Measurements from ENCODE around the gene TNFRSF19. TPM values are rescaled to one million over a fixed set of nuclear protein-coding genes. Genes with fewer than 3 reads are reported as not detected.

The TNFRSF19 gene
- total RNA-seq, 3 donors from 2014 or later = 5.3 to 9.1 (median 7.9) TPM

DNA sequence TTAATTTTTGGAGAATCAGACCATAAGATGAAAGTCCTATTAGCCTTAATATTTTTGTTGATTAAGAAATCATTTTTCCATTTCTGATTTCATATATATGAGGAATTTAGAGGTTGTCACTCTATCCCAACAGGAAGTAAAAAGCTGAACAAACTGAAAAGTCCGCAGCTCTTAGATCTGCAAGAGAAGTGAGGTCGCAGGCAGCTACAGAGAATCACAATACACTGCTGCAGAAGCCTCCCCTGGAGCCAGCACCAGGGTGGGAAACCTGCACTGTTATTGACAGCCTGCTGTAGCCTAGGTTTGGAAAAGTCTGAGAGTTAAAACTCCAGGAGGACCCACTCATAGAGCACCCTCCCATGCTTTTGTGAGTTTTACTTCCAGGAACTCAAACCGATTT, 29.9 kb downstream of the TNFRSF19 start:
- Histone ChIP-seq H3K27ac (no peak overlapping the region), H3K36me3 (no peaks in the 10 kb centered on the region), H3K4me3 (no peak overlapping the region), H3K27me3 (no peaks in the 10 kb centered on the region), H3K9me3 (no peaks in the 10 kb centered on the region), H3K4me1 (no peaks in the 10 kb centered on the region)
- intact Hi-C loops (cut with DNase I; ENCODE audit: low total_unique reads) = no loop called here
- no peak for TF ChIP-seq POLR2A (IDR thresholded peaks at IDR 0.05)
- no peak for TF ChIP-seq POLR2AphosphoS5 (IDR thresholded peaks at IDR 0.05)
- TF ChIP-seq, protein P1, sequence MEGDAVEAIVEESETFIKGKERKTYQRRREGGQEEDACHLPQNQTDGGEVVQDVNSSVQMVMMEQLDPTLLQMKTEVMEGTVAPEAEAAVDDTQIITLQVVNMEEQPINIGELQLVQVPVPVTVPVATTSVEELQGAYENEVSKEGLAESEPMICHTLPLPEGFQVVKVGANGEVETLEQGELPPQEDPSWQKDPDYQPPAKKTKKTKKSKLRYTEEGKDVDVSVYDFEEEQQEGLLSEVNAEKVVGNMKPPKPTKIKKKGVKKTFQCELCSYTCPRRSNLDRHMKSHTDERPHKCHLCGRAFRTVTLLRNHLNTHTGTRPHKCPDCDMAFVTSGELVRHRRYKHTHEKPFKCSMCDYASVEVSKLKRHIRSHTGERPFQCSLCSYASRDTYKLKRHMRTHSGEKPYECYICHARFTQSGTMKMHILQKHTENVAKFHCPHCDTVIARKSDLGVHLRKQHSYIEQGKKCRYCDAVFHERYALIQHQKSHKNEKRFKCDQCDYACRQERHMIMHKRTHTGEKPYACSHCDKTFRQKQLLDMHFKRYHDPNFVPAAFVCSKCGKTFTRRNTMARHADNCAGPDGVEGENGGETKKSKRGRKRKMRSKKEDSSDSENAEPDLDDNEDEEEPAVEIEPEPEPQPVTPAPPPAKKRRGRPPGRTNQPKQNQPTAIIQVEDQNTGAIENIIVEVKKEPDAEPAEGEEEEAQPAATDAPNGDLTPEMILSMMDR (IDR thresholded peaks at IDR 0.05) = no peak
- no peak for DNase-seq (ENCODE audit: low spot score in 2 of 2)

DNA sequence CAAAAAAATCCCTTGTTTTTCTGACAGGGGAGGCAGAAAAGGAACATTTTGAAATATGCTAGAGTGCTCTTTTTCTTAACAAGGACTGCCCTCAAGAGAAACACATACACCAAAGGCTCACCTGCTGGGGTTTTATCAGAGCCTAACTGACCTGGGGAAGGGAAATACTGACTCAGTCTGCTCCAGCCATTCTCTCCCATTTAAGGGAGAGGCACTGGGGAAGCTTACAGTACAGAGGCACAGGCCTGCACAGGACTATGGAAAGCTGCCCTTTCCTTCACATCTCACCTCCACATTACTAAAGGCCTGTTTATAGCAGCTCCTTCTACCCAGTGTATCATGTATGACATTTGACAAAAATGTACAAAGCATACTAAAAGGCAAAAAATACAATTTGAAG, 30.3 kb downstream of the TNFRSF19 start:
- Histone ChIP-seq H3K27ac (no peak overlapping the region), H3K4me3 (no peak overlapping the region), H3K4me1 (no peaks in the 10 kb centered on the region), H3K36me3 (no peaks in the 10 kb centered on the region), H3K27me3 (no peaks in the 10 kb centered on the region), H3K9me3 (no peaks in the 10 kb centered on the region)
- no peak for DNase-seq (ENCODE audit: low spot score in 2 of 2)
- intact Hi-C loops (cut with DNase I; ENCODE audit: low total_unique reads) = no loop called here
- TF ChIP-seq, protein P1 (IDR thresholded peaks at IDR 0.05) = no peak
- TF ChIP-seq POLR2A (IDR thresholded peaks at IDR 0.05) (no peak), POLR2AphosphoS5 (IDR thresholded peaks at IDR 0.05) (no peak)

DNA sequence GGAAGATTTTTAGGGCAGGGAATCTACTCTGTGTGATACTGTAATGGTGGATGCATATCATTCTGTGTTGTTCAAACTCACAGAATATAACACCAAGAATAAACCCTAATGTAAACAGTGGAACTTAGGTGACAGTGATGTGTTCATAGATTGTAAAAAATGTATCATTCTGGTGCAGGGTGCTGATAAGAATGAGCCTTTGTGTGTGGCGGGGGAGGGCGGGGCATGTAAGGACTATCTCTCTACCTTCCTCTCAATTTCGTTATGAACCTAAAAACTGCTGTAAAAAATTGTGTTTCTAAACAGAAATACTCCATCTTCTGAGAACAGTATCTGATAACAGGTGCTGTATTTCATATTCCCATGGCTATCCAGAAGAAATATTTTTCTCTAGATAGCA, 35.6 kb downstream of the TNFRSF19 start:
- H3K4me3 ChIP-seq = no peak overlapping the region
- H3K9me3 ChIP-seq = no peaks in the 10 kb centered on the region
- H3K27ac ChIP-seq = no peak overlapping the region
- intact Hi-C loops (cut with DNase I; ENCODE audit: low total_unique reads) = no loop called here
- no peaks in the 10 kb centered on the region for H3K4me1 ChIP-seq
- no peaks in the 10 kb centered on the region for H3K27me3 ChIP-seq
- TF ChIP-seq POLR2AphosphoS5 (IDR thresholded peaks at IDR 0.05) (no peak), POLR2A (IDR thresholded peaks at IDR 0.05) (no peak)
- TF ChIP-seq, protein P1 (IDR thresholded peaks at IDR 0.05) = no peak
- H3K36me3 ChIP-seq = no peaks in the 10 kb centered on the region
- DNase-seq (ENCODE audit: low spot score in 2 of 2) = no peak

DNA sequence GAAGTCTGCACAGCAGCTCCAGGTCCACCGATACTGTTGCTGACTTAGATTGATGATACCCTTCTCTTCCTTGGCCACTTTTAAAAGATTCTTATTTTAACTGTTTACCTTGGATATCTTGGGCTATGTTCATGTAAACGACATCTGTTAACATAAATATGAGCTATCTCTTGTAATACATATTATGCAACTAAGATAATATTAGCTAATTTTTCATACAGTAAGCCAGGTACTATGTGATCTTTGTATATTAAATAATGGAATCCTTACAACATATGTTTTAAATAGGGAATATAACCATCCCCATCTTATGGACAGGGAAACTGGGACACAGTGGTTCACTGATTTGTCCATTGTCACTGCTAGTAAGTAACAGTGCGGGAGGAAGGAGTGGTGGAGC, 37.9 kb downstream of the TNFRSF19 start:
- TF ChIP-seq POLR2AphosphoS5 (IDR thresholded peaks at IDR 0.05) = no peak
- no peak for TF ChIP-seq POLR2A (IDR thresholded peaks at IDR 0.05)
- TF ChIP-seq, protein P1 (IDR thresholded peaks at IDR 0.05) = no peak
- H3K27ac ChIP-seq = no peak overlapping the region

DNA sequence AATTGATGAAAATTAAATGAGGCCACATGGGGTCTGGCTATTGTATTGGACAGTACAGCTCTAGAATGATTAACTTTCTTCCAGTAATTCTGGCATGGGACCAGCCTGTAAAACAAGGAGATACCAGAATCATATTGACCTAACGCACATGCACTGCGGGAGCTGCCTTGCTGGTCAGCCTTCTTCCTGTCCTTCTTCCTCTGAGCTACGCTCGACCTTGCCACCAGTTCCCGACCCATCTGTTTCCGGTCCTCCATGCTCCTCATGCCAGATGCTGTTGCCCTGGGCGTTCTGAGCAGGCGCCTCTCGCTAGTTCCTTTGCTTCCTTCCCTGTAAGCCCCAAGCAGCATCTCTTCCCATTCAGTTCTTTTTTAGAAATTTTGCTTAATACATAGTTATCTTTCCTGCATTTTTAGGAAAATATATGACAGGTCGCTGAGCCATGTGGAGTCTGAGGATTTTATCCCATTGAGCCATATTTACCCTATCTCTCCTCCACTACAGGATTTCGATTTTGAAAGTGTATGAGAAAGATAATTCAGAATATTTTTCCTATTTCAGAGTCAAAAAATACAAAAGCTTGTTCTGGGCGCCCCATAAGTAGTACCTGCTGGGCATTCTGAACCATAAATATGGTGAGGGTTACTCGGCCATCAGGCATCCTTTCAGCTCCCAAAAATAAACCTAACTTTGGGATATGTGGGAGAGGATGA, 38.6 kb downstream of the TNFRSF19 start:
- intact Hi-C loops (cut with DNase I; ENCODE audit: low total_unique reads) = no loop called here
- Histone ChIP-seq H3K4me3 (peak overlapping the region in 1 of 3 donors; percentile 44), H3K9me3 (no peaks in the 10 kb centered on the region), H3K27me3 (no peaks in the 10 kb centered on the region), H3K27ac (peak overlapping the region in 1 of 2 donors; percentile 26), H3K4me1 (no peaks in the 10 kb centered on the region), H3K36me3 (no peaks in the 10 kb centered on the region)
- no peak for DNase-seq (ENCODE audit: low spot score in 2 of 2)
- no peak for TF ChIP-seq POLR2AphosphoS5 (IDR thresholded peaks at IDR 0.05)
- no peak for TF ChIP-seq POLR2A (IDR thresholded peaks at IDR 0.05)
- TF ChIP-seq, protein P1 (IDR thresholded peaks at IDR 0.05) = no peak

More for the DNA sequence above, 37.9 kb downstream of the TNFRSF19 start:
- H3K27me3 ChIP-seq = no peaks in the 10 kb centered on the region
- no peaks in the 10 kb centered on the region for H3K36me3 ChIP-seq
- intact Hi-C loops (cut with DNase I; ENCODE audit: low total_unique reads) = no loop called here
- no peak for DNase-seq (ENCODE audit: low spot score in 2 of 2)
- H3K4me1 ChIP-seq = no peaks in the 10 kb centered on the region
- H3K9me3 ChIP-seq = no peaks in the 10 kb centered on the region
- H3K4me3 ChIP-seq = no peak overlapping the region
